ENCODE measurements around the gene HOXC9.

- TF ChIP-seq POLR2AphosphoS5 (IDR thresholded peaks at IDR 0.05; ENCODE audit: low read depth, low read length) (no peak), SIN3A (IDR thresholded peaks at IDR 0.05; ENCODE audit: borderline replicate concordance, insufficient read depth, low read length) (no peak), REST (IDR thresholded peaks at IDR 0.05; ENCODE audit: insufficient read depth in 1 of 2, low read depth in 2 of 2, low read length in 2 of 2) (no peak), TAF1 (IDR thresholded peaks at IDR 0.05; ENCODE audit: borderline replicate concordance, insufficient read depth, low read length) (no peak), FOXP2 (optimal IDR thresholded peaks at IDR 0.05; ENCODE audit: borderline replicate concordance, extremely low read depth, extremely low read length, insufficient read depth) (no peak)
These were observed 9.5 kb downstream of the HOXC9 start for GRCh38 chr12:54009171-54010052.

Data from PFSK-1 (cell line).